HG03196 (cell line): Measurements from ENCODE around the gene RBM19.

Experiments
- ATAC-seq: cut with Tn5 transposase; IDR thresholded peaks from one replicate; pipeline ENCODE4 v1.9.1; 2021; ENCODE audit not compliant: unreplicated experiment

RBM19 gene

DNA sequence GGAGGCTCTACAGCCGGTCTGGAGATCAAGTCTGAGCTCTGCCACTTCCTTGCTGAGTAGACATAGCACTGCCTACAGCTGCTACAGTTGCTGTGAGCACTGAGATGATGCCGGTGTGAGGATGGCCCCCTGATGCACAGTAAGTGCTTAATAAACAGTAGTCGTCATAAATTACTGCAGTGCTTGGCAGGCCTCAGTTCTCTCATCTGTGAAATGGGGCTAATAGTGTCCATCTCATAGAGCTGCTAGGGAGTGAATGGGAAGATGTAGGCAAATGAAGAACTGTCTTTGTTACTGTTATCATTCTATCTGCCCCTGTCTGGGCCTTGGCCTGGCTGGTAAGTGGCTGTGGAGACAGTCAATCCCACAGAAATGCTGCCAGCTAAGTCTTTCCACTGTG is 124.3 kb downstream of the RBM19 start:
- no peak for ATAC-seq

GRCh38 chr12:113840401-113841042 is 125.6 kb downstream of the RBM19 start:
- no peak for ATAC-seq

- ATAC-seq = no peak
Measured at GRCh38 chr12:113838896-113839295, 127.2 kb downstream of the RBM19 start.

DNA sequence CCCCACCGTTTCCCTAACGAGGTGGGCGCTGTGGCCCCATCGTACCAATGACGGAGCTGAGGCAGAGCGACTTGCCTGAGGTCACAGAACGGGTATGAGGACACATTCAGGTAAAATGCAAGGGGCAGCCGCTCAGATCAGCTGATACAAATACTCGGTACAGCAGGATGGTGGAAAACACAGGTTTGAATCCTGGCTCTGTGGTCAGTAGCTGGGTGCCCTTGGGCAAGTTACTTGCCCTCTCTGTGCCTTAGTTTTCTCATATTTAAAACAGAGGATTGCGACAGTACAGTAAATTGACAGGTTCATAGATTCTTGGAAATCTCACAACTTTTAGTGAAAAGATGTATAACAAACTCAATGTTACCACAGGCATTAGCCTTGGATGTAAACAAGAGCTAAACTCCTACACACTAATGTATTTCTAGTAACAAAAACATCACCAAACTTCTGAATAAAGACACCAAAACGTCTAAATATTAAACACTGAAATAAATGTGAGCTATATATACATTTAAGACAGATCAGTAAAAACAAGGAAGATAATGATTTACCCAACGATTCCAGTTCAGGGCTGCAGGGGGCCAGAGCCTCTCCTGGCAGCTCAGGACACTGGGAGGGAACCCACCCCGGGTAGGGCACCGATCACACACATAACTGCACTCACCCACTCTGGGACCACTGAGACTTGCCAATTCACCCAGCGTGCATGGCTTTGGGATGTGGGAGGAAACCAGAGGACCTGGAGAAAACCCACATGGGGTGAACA is 128.4 kb downstream of the RBM19 start:
- no peak for ATAC-seq

DNA sequence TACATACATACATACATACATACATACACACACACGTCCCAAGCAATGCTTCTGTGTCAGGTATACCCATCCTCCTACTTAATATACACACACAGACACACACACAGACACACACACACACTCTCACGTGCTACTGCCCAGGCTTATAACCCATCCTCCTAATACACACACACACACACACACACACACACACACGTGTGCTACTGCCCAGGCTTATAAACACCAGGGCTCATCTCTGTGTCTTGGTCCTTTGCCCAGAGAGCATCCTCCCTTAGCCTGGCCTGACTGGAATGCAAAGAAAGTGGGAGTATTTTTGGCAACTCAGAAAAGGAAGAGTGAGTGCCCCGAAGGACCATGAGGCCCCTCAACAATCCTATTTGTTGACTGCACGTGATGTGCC is 129.0 kb downstream of the RBM19 start:
- ATAC-seq = no peak

DNA sequence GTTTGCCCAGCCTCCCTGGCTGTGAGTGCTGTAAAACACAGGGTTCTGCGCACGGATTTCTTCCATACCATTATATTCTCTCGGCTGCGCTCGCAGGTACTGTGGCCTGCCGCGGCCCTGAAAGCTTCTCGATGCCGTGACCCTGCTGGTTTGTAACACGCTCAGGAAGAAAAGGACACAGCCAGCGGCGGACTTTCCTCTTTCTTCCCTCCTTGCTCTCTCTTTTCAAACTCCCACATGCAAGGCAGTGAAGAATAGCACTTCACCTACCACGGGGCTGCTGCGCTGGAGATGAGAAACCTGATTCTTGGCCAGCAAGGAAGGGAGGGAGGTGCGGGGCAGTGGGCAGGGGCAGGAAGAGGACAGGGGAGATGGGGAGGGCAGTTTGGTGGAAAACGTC is 130.2 kb downstream of the RBM19 start:
- no peak for ATAC-seq

GRCh38 chr12:113835433-113835832 is 130.7 kb downstream of the RBM19 start:
- no peak for ATAC-seq

GRCh38 chr12:113833422-113833821 is 132.7 kb downstream of the RBM19 start:
- ATAC-seq = no peak

GRCh38 chr12:113831476-113831875 is 134.6 kb downstream of the RBM19 start:
- no peak for ATAC-seq

DNA sequence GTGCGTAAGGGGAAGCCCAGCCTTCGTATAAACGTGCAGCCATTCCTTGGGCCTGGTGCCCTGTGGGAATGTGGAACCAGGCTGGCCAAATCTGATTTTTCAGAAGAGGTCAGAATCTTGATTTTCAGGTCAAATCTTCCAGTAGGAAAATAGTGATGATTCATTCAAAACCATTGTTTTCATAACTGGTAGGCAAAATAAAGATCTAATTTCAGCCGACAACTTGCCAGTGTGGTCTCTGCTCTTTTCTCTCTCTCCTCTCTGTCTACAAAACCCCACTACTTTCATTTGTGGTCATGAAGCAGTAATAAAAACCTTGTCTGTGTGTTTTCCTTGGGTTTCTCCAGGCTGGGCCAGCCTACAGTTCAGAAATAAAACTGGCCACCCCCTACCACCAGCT is 135.1 kb downstream of the RBM19 start:
- ATAC-seq = no peak

DNA sequence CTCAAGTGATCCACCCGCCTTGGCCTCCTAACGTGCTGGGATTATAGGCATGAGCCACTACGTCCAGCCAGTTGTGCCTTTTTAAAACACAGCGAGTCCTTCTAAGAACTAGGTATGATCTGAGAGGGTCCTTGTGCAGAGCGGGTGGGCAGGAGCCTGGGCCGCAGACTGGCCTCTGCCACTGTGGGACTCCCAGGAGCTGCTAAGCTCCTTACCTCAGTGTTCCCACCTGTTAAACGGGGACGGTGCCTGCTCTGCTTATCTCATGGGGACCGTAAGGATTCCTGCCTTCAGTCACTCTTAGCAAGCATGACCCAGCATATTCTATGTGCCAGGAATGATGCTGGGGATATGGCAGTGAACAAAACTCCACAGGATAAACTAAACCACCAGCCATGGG is 136.9 kb downstream of the RBM19 start:
- ATAC-seq = no peak

- ATAC-seq = no peak
Measured at GRCh38 chr12:113827539-113828114, 138.5 kb downstream of the RBM19 start.

GRCh38 chr12:113826805-113827538 is 139.2 kb downstream of the RBM19 start:
- ATAC-seq = no peak

DNA sequence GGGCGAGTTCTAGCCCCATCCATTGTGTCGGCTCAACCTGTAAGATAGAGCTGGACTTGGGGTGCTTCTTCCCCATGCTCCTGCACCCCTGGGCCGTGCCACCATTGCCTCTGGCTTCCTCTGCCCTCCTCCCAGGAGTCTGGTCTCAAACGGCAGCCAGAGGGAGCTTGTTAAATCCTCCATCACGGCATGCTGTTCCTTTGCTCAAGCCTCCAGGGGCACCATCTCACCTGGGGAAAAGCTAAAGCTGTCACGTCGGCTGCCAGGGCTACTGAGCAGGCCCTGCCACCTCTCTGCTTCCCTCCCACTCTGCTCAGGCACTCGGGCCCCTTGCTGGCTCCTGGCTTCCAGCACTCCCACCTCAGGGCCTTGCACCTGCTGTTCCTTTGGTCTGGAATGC is 140.4 kb downstream of the RBM19 start:
- no peak for ATAC-seq

DNA sequence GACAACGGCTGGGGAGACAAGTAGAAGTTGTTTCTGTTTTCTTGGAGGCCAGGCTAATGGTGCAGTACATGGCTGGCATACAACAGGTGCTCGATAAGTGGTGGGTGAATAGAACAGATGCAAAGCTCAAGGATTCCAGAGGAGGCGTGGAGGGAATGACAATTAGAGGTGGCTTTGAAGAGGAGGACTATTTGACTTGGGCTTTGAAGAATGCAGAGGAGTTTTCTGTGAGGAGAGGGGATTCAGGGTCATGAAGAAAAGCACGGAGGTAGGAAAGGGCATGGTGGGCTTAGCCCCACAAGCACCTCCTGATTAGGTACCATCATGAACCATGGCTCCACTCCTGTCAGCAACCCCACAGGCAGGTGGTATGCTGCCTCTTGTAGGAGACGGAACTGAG is 142.3 kb downstream of the RBM19 start:
- no peak for ATAC-seq

- ATAC-seq = no peak
Measured at GRCh38 chr12:113823016-113823415, 143.1 kb downstream of the RBM19 start.

DNA sequence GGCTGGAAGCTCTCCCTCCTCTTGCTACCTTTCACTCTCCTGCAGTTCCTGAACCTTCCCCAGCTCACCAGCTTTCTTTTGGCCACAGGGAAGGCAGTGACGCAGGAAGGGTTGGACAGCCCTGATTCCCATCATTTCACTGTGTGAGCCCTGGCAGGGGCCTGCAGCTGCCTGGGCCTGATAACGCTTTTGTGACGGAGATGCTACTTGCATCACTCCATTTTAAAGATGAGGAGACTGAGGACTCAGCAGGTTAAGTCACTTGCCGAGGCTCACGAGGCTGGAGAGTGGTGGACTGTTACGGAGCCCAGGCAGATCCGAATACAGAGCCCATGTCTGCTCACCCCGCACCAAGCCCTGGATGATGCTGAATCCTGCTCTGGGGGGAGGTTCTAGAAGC is 145.3 kb downstream of the RBM19 start:
- no peak for ATAC-seq

DNA sequence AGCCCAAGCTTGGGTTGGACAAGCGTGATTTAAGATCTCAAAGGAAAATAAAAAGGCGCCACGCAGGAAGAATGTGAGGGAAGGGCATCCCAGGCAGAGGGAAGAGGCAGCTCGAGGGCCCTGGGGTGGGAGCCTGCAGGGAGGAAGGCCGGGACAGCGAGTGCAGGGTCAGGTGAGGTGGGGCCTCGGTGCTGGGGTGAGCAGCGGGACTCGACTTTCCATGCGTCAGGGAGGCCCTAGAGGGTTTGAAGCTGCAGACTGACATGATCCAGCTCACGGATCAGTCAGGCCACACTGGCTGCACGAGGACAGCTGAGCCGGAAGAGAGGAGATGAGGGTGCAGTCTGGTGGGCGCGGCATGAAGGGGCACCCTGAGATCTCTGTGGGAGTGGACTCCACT is 145.8 kb downstream of the RBM19 start:
- ATAC-seq = no peak

- no peak for ATAC-seq
Measured at GRCh38 chr12:113819495-113819894, 146.6 kb downstream of the RBM19 start.

- ATAC-seq = no peak
Measured at GRCh38 chr12:113818833-113819232, 147.3 kb downstream of the RBM19 start.

DNA sequence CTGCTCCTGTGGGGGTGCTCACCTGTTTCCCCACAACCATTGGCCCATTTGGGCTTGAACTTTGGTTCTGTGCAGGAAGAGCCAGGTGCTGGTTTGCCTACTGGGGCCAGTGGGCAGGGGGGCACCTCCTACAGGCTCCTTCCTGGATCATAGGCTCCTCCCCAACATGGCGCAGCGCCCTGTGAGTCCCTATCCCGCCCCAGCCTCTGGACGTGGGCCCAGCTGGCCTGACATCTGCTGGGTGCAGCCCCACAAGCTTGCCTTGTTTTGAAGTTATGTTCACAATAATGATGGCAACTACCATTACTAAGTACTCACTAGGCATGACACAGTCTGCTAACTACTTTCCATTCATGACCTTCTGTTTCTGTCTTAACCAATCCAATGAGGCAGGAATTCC is 147.8 kb downstream of the RBM19 start:
- ATAC-seq = no peak

GRCh38 chr12:113816866-113817265 is 149.3 kb downstream of the RBM19 start:
- no peak for ATAC-seq
